DLD1 (cell line): ENCODE data around the gene NPBWR2.

Experiments used
- in situ Hi-C: cut with HindIII; loops from 2 replicates; pipeline ENCODE4 v1.10.0; 2017; ENCODE audit warnings: low sequenced_read_pairs

NPBWR2 gene

DNA sequence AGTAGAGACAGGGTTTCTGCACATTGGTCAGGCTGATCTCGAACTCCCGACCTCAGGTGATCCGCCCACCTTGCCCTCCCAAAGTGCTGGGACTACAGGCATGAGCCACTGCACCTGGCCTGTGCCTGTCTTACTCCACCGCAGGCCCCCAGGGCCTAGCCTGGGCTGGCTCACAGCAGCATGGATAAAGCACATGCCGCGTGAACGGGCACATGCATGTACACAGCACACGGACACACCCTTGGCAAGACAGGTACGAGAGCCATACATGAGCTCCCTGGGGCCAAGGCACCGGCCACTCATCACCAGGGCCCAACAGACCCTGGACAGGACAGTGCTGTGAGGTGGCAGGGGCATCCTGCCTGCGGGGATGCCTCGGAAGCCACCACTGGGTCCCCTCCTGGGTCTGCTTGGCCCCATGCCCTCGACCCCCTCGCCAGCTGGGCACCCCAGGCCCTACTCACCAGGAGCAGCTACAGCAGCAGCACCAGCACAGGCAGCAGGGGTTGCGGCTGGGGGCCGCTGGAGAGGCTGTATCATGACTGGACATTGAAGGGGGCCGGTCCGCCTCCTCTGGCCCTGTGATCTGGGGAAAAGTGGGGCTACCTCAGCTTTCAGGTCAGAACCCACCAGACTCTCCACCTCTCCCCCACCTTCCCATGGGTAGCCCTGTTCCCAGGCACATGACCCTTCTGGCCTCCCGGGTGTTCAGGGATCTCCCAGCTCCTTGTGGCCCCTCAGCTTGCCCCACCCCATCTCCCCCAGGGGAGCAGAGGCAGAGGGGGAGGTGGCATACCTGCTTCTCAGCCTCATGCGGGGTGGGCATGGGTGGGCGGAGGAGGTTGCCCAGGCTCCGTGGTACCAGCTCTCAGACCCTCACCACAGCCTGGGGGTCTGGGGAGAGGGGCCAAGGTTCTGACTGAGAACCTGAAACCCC is 31.0 kb downstream of the NPBWR2 start:
- in situ Hi-C loops, result no loop called here

DNA sequence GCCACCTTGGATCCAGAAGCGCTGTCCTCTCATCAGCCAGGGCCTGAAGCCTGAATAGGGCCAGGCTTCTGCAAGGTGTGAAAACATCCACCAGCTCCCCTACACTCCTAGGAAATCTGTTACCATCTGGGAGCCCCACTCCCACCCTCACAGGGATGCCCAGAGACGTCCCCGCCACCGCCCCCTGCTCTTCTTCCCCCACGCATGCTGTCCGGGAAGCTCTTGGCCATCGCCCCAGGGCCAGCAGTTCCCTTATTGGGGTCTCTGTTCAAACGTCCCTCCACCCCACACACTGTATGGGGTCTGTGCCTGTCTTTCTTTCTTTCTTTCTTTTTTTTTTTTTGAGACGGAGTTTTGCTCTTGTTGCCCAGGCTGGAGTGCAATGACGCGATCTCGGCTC is 31.8 kb downstream of the NPBWR2 start:
- in situ Hi-C loops, result no loop called here

DNA sequence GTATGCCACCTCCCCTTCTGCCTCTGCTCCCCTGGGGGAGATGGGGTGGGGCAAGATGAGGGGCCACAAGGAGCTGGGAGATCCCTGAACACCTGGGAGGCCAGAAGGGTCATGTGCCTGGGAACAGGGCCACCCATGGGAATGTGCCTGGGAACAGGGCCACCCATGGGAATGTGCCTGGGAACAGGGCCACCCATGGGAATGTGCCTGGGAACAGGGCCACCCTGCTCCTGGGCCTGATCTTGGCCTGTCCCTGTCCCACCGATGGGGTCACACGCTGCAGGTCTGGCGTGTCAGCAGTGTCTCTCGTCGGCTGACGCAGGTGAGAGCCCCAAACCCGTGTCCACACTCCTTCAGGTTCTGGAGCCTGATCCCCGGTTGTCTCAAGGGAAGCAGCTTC is 32.4 kb downstream of the NPBWR2 start:
- in situ Hi-C loops, result no loop called here

DNA sequence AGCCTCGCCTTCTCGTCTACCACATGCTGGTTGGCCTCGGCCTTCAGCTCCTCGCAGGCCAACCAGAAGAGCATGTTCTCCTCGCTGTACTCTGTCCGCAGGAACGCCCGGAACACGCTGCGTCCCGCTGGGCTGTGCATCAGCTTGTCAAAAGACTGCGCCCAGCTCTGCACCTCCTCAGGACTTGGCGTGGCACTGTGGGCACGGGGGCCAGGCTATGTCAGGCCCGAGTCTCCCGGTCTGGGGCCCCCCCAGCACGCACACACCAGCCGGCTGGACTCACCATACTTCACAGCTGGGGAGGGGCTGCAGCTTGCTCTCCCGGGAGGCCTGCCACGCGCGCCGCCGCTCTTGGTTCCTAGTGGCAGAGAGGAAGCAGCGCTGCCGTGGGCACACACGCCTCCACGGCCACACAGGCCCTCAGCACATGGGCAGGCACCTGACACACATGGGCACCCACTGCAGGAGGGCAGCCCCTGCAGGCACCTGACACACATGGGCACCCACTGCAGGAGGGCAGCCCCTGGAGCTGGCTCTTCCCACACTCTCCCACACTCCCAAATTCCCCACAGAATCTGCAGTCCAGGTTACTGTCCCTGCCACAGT is 33.1 kb downstream of the NPBWR2 start:
- in situ Hi-C loops, result no loop called here

DNA sequence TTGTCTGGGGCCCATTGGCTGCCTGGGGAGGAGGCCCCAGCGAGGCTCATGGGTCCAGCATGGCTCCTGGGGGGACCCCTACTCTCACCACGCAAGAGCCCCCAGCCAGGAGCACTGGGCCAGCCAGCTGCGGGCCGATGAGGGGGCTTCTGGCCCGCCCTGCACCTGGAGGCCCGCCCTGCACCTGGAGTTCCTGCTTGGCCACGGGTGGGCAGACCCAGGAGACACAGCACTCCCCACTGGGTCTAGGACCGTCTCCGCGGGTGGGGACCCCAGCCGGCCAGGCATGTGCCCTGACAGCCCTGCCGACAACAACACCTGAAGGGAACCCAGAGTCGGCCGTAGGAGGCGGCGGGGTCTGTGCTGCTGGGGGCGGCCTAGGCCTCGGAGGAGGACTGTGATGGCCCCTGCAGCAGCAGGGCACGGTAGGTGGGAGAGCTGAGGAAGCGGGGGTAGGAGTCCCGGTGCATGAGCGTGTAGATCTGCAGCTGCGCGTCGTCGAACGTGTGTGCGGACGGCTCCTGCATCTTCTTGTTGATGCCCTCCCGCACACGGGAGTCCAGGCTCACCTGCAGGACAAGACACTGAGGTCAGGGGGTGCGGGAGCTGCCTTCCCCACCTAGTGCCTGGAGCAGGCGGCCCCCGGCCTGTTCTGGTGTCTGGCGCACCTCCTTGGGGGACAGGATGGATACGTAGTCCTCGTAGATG is 33.7 kb downstream of the NPBWR2 start:
- in situ Hi-C loops, result no loop called here

DNA sequence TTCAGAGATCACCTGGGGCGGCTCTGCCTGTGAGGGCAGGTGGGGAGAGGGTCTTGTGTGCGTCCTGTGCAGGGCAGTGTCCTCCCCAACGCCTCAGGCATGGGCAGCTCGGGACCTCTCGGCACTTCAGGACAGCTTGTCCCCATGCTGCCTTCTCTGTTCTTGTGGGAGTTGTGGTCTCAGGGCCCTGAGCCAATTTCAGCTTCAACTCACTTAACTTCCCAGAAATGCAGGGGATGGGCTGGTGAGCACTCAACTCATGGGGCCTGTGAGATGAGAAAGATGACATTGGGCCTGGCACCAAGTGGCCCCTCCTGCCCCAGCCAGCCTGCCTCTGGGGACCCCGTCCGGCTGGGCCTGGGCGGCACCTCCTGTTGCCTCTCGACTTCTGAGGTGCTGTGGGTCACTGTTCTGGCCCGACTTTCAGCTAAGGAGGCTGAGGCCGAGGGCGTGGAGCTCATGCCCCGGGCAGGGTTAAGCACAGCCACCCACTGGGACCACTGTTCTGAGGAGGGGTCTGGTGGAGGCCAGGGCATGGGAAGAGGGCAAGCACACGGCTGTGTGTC is 34.8 kb downstream of the NPBWR2 start:
- in situ Hi-C loops, result no loop called here

DNA sequence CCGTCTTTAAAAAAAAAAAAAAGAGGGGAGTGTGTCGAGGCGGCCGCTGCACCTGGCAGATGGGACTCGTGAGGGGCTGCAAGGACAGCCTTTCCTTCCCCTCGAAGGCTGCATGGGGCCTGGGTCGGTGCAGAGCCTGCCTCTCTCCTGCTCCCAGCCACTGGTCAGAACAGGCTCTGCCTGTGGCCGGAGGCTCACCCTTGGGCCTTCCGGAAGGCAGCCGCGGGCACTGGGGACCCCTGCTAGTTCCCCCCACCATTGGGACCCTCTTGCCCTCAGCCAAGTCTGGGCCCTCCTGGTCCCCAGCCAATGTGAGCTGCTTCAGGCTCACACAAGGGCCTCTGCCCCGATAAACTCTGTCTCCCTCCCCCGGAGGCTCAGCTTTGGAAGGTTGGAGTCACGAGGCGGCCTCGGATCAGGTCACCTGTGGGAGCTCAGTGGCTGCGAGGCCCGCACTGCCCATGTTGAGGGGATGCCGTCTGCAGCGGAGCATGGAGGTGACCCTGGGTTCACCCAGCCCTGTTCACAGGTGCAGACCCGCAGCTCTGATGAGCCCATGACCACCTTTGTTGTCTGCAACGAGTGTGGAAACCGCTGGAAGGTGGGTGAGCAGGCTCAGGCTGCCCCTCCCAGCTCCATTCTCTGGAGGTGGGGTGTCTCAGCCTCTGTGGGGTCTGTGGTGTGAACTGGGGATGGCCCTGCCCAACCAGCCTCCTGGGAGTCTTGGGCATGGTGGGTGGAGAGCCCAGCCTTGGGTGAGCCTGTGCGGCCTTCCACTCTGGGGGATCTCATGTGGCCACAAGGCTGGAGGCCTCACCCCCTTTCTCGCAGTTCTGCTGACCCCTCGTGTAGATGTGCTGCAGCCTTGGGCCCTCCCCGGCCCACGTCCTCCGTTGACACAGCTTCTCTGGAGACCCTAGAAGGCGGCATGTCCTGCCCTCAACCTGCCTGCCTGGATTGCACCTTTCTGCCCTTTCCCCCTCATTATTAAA is 35.7 kb downstream of the NPBWR2 start:
- in situ Hi-C loops, result no loop called here

DNA sequence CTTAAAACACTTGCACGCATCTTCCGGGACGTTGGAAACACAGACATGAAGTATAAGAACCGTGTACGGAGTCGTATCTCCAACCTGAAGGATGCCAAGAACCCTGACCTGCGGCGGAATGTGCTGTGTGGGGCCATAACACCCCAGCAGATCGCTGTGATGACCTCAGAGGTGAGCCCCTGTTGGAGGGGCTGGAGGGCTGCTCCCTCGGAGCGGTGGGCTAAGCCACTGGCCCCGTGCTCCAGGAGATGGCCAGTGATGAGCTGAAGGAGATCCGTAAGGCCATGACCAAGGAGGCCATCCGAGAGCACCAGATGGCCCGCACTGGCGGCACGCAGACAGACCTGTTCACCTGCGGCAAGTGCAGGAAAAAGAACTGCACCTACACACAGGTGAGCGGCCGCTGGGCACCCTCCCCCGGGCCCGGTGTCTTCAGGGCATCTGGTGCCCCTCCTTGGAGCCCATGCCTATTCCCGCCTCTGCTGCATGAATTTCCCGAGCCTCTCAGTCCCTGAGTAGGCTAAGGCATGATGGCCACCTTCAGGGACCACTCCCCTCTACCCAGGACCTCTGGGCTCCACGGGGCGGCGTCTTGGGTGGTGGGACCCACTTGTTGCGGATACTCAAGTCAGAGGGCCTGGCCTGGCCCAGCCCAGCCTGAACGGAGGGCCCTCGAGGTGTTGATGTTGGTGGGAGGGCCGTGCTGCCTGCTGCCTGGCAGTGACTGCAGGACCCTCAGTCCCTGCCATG is 36.9 kb downstream of the NPBWR2 start:
- in situ Hi-C loops, result no loop called here

DNA sequence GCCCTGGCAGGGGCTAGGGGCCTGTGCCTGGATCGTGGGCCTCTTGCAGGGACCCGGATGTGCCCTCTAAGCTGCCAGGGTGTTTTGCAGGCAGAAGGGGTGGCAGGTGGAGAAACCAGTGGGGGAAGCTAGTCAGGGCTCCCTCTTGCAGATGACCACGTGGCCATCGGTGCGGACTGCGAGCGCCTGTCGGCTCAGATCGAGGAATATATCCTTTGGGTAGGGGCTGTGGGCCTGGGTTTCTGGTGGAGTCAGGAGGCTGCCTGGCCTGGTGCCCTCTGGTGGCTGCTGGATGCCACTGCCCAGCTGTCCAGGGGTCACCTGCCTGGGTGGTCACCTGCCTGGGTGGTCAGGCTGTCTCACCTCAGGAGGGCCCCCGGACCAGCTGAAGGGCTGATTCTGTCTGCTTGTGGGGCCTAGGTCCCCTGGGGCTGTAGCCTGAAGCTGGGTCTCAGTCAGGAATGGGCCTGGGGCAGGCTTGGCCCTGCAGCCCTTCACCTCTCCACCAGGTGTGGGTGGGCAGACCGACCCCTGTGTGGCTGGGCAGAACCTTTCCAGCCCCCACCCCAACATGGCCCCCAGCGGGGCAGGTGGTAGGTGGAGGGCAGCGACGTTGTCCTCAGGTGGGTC is 37.6 kb downstream of the NPBWR2 start:
- in situ Hi-C loops, result no loop called here

DNA sequence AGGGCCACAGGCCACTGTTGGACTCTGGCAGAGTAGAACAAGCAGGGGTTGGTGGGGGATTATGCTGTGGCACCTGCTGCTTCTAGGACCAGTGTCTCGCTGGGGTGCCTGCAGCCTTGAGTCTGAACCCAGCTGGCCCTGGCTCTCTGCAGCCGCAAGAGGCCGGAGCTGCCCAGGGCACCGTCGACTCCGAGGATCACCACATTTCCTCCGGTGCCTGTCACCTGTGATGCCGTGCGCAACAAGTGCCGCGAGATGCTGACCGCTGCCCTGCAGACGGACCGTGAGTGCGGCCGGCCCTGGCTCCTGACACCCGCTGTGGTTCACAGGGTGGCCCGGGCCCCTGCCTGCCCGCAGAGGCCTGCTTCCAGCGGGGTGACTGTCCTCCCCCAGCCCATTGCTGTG is 38.2 kb downstream of the NPBWR2 start:
- in situ Hi-C loops, result no loop called here

DNA sequence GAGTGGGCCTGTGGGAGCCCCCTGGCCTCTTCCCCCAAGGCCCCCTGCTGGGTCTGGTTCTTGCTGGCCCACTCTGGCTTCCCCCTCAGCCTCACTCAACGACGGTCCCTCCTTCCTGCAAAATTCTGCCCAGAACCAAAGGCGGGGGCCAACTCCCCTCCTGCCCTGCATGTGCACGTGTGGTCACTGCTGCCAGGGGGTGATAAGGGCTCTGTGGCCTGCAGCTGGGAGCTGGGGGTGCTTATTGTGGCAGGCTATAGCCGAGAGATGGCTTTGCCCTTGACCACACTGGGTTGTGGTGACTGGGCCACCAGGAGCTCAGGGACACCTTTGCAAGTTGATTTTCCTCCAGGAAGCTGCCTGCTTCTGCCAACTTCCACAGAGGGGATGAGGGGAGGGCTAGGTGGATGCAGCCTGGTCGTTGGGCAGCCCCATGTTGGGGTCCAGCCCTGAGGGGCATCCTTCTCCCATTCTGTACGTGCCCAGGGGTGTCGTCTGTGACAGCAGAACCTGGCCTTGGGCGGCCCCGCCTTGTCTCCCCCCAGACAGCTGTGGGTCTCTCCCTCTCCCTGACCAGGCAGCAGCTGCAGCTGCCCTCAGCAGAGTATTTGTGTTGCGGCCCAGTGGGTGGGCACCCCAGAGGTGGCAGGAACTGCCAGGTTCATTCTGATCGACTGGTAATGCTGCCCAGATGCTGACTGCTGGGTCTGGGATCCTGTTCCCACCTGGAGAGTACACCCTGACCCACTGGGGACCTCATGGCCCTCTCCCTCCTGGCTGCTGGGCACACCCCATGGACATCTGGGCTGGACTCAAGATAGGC is 38.8 kb downstream of the NPBWR2 start:
- in situ Hi-C loops, result no loop called here

DNA sequence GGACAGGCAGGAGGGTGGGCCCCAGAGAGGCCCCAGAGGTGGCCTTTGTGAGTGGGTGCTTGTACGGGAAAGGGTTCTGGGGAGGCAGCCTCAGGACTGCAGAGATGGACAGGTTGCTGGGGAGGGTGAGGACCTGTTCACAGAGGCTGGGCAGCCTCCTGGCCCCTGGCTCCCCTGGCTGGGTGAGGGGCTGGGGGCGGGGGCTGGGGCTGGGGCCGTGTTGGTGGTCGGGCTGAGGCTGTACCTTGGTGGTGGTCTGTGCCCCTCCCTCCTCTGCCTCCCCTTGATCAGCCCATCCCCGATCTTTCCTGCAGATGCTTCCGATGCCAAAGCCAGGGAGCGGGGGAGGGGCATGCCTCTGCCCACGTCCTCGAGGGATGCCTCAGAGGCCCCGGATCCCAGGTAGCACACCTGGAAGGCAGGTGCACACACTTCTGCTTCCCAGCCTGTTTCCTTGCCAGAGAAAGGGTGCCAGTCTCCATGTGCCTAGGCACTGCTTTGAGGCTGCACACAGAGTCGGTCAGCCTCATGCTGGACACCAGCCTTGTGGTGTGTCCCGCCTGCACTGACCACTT is 39.5 kb downstream of the NPBWR2 start:
- in situ Hi-C loops, result no loop called here

DNA sequence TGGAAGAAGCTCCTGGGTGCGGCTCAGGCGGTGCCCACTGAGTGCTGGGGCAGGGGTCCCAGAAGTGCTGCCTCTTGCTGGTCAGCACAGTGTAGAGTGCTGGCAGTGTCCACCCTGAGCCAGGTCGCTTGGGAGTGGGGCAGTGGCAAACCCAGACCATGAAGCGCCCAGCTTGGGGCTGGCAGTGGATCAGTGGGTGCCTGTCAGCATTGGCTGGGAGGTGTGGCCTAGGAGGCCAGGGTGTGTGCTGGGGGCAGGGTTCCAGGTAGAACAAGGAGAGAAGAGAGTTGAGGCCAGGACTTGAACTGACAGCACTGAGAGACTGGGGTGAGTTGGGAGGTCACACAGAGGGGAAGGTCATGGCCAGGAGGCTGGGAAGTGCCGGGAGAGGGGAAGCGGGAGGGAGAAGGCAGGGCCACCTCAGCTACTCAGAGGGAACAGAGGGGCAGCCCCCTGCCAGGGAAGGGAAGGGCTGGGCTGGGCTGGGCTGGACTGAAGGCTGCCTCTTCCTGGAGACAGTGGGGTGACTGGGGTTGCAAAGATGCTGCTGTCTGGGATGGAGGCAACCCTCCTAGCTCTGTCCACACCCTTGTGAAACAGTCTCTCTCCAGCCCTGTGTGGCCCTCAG is 40.2 kb downstream of the NPBWR2 start:
- in situ Hi-C loops, result no loop called here

DNA sequence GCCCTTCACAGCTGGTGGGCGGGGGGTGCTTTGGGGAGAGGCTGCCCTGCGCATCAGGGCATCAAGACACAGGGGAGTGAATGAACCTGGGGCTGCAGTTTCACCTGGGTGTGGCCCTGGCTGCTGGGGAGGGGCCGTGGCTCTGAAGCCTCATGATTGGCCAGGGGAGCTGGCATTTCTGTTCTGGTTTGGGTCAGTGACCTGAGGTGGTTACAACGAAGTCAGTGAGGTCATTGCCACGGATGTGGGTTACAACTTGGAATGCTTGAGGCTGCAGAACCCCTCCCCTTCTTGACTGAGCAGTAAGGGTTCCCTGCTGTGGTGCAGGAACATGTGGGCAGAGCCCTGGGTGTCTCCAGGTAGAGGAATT is 41.4 kb downstream of the NPBWR2 start:
- in situ Hi-C loops, result no loop called here

DNA sequence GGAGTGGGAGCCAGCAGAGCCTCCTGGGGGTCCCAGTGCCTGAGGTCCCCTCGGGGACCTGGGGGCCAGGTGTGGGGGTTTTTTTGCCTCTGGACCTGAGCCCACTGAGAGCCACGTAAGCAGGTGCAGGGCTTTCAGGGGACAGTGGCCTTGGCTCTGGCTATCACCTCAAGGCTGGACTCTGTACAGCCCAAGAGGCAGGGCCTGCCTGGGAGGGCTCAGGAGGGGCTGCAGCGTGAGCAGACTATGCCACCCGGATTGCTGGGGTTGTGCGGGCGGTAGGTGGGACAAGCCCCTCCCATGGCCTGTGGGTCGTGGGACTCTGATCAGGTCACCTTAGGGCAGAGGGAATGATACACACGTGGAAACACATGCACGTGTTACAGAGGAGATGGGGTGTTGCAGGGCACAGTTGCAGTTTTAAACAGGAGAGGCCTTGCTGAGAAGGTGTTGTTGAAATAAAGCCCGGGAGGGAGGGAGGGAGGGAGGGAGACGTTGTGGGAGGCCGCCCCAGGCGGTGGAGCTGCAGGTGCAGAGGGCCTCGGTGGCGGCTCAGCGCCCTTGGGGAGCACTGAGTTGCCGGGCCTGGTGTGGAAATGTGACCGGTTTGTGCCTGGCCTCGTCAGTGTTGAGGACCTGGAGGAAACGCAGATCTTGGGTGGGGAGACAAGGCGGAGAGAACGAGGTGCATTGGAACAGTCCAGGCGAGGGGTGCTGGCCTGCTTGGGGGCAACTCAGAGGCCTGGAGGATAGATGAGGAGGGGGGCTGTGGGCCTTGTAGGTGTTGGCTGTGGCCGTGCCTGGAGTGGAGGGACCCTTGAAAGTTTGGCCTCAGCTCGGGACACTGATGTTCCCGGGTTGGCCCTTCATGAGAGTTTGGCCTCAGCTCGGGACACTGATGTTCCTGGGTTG is 42.0 kb downstream of the NPBWR2 start:
- in situ Hi-C loops, result no loop called here

DNA sequence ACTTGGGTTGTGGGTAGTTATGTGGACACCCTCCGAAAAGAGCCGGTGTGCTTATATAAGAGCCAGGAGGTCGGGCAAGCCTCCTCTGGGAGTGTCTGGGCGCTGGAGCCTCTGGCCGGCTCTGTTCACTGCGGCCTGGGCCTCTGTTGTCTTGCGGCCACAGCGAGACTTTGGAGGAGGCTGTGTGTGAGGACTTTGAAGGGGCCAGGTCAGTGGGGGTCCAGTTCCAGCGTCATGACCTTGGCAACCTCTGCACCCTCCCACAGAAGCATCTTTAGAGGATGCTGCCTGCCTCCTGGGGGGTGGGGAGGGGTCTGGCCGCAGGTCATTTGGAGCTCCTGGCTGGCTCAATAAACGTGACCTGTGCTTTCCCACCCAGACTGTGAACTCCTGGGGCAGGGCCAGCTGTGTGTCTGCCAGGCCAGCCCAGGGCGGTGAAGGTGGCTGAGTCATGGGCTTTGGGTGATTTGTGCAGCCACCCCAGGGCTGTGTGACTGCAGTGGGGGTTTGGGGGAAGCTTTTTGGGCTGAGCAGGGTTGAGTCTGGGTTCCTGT is 43.1 kb downstream of the NPBWR2 start:
- in situ Hi-C loops, result no loop called here
